Islet of Langerhans (tissue), 1 donor: ENCODE results near the gene ACVR2B.

Experiments
- FAIRE-seq: peaks from one replicate; lab custom pipeline; 2011; peaks lifted over from hg19 to GRCh38; lab: Jason Lieb, UNC

ACVR2B gene

DNA sequence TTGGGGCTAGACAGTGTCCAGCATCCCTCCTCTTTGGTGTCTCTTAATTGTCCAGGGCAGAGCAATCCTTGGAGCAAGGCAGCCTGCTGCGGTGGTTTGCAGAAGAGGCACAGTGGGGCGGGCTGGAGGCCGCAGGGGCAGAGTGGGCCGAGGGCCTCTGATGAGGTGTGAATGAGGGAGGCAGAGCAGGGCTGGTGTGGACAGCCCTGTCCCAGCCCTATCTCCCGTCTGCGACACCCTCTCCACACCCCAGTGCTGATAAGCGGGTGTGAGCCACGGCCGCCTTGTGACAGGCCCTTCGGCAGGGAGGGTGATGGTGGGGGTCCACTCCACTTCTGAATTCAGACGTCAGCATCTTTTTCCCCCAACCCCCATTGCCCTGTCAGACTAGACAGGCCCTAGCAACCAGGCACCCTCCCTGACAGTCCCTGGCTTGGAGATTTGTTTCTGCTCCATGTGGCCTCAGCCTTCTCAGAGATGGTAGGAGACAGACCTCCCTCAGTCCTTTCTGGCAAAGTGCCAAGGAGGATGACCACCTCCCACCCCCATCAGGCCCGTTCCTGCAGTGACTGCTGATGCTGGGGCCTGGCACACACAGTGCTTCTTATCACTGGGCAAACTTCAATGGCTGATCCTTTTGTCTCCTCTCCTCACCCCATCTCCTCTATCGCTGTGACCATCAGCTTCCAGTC lies 79.7 kb downstream of the ACVR2B start:
- no peak for FAIRE-seq

DNA sequence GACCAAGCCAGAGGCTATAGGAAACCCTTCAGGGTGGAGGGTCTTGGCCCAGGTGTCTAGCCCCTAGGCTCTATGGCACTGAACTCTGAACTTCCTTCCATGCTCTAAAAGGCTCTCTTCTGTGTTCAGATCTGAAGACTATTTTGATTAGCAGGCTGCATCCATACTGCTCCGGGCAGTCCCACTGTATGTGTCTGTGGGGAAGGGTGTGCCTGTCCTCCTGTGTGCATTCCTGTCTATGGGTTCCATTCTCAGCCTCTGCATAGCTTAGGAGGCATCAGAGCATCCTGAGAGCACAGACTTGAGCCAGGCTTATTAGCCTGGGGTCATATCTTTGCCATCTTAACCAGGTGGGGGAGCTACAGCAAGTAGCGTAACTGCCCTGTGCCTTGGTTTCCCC lies 80.5 kb downstream of the ACVR2B start:
- no peak for FAIRE-seq

GRCh38 chr3:38534604-38535003 lies 80.9 kb downstream of the ACVR2B start:
- no peak for FAIRE-seq

- FAIRE-seq = no peak
Observed at GRCh38 chr3:38536671-38537070, 83.0 kb downstream of the ACVR2B start.

GRCh38 chr3:38538773-38539353 lies 85.2 kb downstream of the ACVR2B start:
- FAIRE-seq = no peak

GRCh38 chr3:38541806-38542205 lies 88.1 kb downstream of the ACVR2B start:
- FAIRE-seq = no peak
